ENCODE data around the gene RASGRP2. TPM values are rescaled to one million over a fixed set of nuclear protein-coding genes. Genes with fewer than 3 reads are reported as not detected.

The RASGRP2 gene
- total RNA-seq, 1 experiment from 2014 or later = not detected

- no peak overlapping the region for H3K27ac ChIP-seq (ENCODE audit: low read length)
- H3K27me3 ChIP-seq (ENCODE audit: low read length) = peaks cover 57% of the 10 kb centered on the region
- no peaks in the 10 kb centered on the region for H3K9me2 ChIP-seq (replicated peaks; ENCODE audit: low read length)
- no peaks in the 10 kb centered on the region for H3F3A ChIP-seq (ENCODE audit: low read length, unreplicated experiment)
- ChIA-PET CTCF (no interaction called here), POLR2A (ENCODE audit: unreplicated experiment) (no interaction called here)
- no peak overlapping the region for H2AFZ ChIP-seq (ENCODE audit: low read length)
- H3K4me1 ChIP-seq (ENCODE audit: insufficient read depth, low read length) = peaks cover 3% of the 10 kb centered on the region; the same call in 1 of the 2 replicates
- intact Hi-C loops (cut with micrococcal nuclease) = no loop called here
- DNase-seq (no peak), ATAC-seq (no peak)
- BruUV-seq (replicated peaks) = no TSS peak
- no peak for TF ChIP-seq EZH2phosphoT487 (IDR thresholded peaks at IDR 0.05; ENCODE audit: borderline replicate concordance, low read length)
- no peak for TF ChIP-seq CTCF (conservative IDR thresholded peaks at IDR 0.05; ENCODE audit: low read depth, low read length)
- no peak for TF ChIP-seq EZH2 (IDR thresholded peaks at IDR 0.05; ENCODE audit: low read length, unreplicated experiment)
- H3K9me3 ChIP-seq (ENCODE audit: low read length) = no peaks in the 10 kb centered on the region
- H3K79me2 ChIP-seq (ENCODE audit: low read length) = no peaks in the 10 kb centered on the region
- H3K36me3 ChIP-seq (ENCODE audit: low read depth, low read length) = no peaks in the 10 kb centered on the region
- no peak overlapping the region for H3K4me3 ChIP-seq (ENCODE audit: low read length)
- no peak overlapping the region for H3K9ac ChIP-seq (ENCODE audit: low read length)
- no peaks in the 10 kb centered on the region for H4K20me1 ChIP-seq (ENCODE audit: low read length)
- H3K4me2 ChIP-seq (ENCODE audit: low read length) = no peak overlapping the region
Observed at GRCh38 chr11:64720640-64721358, 23.1 kb downstream of the RASGRP2 start.

GRCh38 chr11:64720167-64720566 lies 23.8 kb downstream of the RASGRP2 start:
- intact Hi-C loops (cut with micrococcal nuclease) = no loop called here
- H3K36me3 ChIP-seq (ENCODE audit: low read depth, low read length) = no peaks in the 10 kb centered on the region
- ATAC-seq (no peak), DNase-seq (no peak)
- peaks cover 3% of the 10 kb centered on the region; the same call in 1 of the 2 replicates for H3K4me1 ChIP-seq (ENCODE audit: insufficient read depth, low read length)
- no peak overlapping the region for H3K4me3 ChIP-seq (ENCODE audit: low read length)
- H3K9me3 ChIP-seq (ENCODE audit: low read length) = no peaks in the 10 kb centered on the region
- BruUV-seq (replicated peaks) = no TSS peak
- H3F3A ChIP-seq (ENCODE audit: low read length, unreplicated experiment) = no peaks in the 10 kb centered on the region
- H4K20me1 ChIP-seq (ENCODE audit: low read length) = no peaks in the 10 kb centered on the region
- peaks cover 63% of the 10 kb centered on the region for H3K27me3 ChIP-seq (ENCODE audit: low read length)
- POLR2A ChIA-PET (ENCODE audit: unreplicated experiment) = no interaction called here
- H3K9ac ChIP-seq (ENCODE audit: low read length) = no peak overlapping the region
- H3K4me2 ChIP-seq (ENCODE audit: low read length) = no peak overlapping the region
- H3K79me2 ChIP-seq (ENCODE audit: low read length) = no peaks in the 10 kb centered on the region
- H3K27ac ChIP-seq (ENCODE audit: low read length) = no peak overlapping the region
- no peaks in the 10 kb centered on the region for H3K9me2 ChIP-seq (replicated peaks; ENCODE audit: low read length)
- H2AFZ ChIP-seq (ENCODE audit: low read length) = no peak overlapping the region
- CTCF ChIA-PET = no interaction called here
- TF ChIP-seq CTCF (conservative IDR thresholded peaks at IDR 0.05; ENCODE audit: low read depth, low read length) (no peak), EZH2phosphoT487 (IDR thresholded peaks at IDR 0.05; ENCODE audit: borderline replicate concordance, low read length) (no peak), EZH2 (IDR thresholded peaks at IDR 0.05; ENCODE audit: low read length, unreplicated experiment) (no peak)

- POLR2A ChIA-PET (ENCODE audit: unreplicated experiment) = no interaction called here
- intact Hi-C loops (cut with micrococcal nuclease) = no loop called here
Observed at GRCh38 chr11:64719406-64719805, 24.5 kb downstream of the RASGRP2 start.

More at GRCh38 chr11:64719406-64719805, 24.5 kb downstream of the RASGRP2 start:
- Histone ChIP-seq H3K36me3 (ENCODE audit: low read depth, low read length) (no peaks in the 10 kb centered on the region), H3K4me2 (ENCODE audit: low read length) (no peak overlapping the region), H3K9ac (ENCODE audit: low read length) (no peak overlapping the region), H3K9me3 (ENCODE audit: low read length) (no peaks in the 10 kb centered on the region), H2AFZ (ENCODE audit: low read length) (no peak overlapping the region), H3K27ac (ENCODE audit: low read length) (no peak overlapping the region), H3K4me1 (ENCODE audit: insufficient read depth, low read length) (peaks cover 3% of the 10 kb centered on the region; the same call in 1 of the 2 replicates), H4K20me1 (ENCODE audit: low read length) (no peaks in the 10 kb centered on the region), H3K79me2 (ENCODE audit: low read length) (no peaks in the 10 kb centered on the region), H3K4me3 (ENCODE audit: low read length) (no peak overlapping the region), H3F3A (ENCODE audit: low read length, unreplicated experiment) (no peaks in the 10 kb centered on the region), H3K27me3 (ENCODE audit: low read length) (peaks cover 71% of the 10 kb centered on the region), H3K9me2 (replicated peaks; ENCODE audit: low read length) (no peaks in the 10 kb centered on the region)
- TF ChIP-seq CTCF (conservative IDR thresholded peaks at IDR 0.05; ENCODE audit: low read depth, low read length) = no peak
- TF ChIP-seq EZH2 (IDR thresholded peaks at IDR 0.05; ENCODE audit: low read length, unreplicated experiment) = no peak
- TF ChIP-seq EZH2phosphoT487 (IDR thresholded peaks at IDR 0.05; ENCODE audit: borderline replicate concordance, low read length) = no peak
- DNase-seq (no peak), ATAC-seq (no peak)
- CTCF ChIA-PET = no interaction called here
- BruUV-seq (replicated peaks) = no TSS peak

Measured in PC-3 (cell line).